ENCODE data around the gene RRP1.

DNA sequence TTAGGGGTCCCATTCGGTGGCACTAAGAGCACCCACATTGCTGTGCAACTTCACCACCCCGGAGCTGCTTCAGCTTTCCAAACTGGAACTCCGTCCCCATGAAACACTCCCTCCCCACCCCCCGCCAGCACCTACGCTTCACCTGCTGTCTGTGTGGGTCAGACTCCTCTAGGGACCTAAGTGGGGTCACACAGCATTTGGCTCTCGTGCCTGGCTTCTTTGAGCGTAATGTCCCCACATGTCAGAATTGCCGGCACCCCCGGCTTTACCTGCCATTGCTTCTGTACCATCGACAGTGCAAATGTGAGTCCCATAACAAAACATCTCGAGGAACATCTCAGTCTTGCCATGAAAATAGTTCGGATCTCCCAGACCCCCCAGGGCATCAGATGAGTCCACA, 39.8 kb downstream of the RRP1 start:
- TF ChIP-seq EZH2phosphoT487 (IDR thresholded peaks at IDR 0.05; ENCODE audit: borderline replicate concordance) (no peak), CTCF (IDR thresholded peaks at IDR 0.05 in 2 of 3, conservative IDR thresholded peaks at IDR 0.05 in 1 of 3; ENCODE audit: borderline replicate concordance in 1 of 3, insufficient read depth in 1 of 3, low read depth in 2 of 3, low read length in 2 of 3) (no peak), POLR2AphosphoS5 (IDR thresholded peaks at IDR 0.05; ENCODE audit: low read depth, low read length) (no peak), ZBTB33 (IDR thresholded peaks at IDR 0.05; ENCODE audit: extremely low read depth, insufficient replicate concordance, low read length) (no peak)
